ENCODE data around the gene TTF1. TPM values are rescaled to one million over a fixed set of nuclear protein-coding genes. Genes with fewer than 3 reads are reported as not detected.

TTF1 gene
- total and polyA plus RNA-seq, 10 of the 15 experiments (the other 5 are each of a cell fraction or from before 2014, with no cell fraction given): 11.3 to 25.5 (median 16.0) TPM

GRCh38 chr9:132391449-132391848 lies 15.2 kb downstream of the TTF1 start:
- BruUV-seq (replicated peaks): no TSS peak
- no peaks in the 10 kb centered on the region for H3K4me1 ChIP-seq (ENCODE audit: control insufficient read depth, insufficient read depth, low read length)
- no peak for ATAC-seq
- peaks cover 21 to 31% of the 10 kb centered on the region in 2 experiments for H3K36me3 ChIP-seq (ENCODE audit: control insufficient read depth in 2 of 2, insufficient read depth in 2 of 2, low read length in 1 of 2)
- H3K27me3 ChIP-seq (replicated peaks in 1 of 2; ENCODE audit: control insufficient read depth in 2 of 2, insufficient read depth in 2 of 2, low read length in 1 of 2): no peaks in the 10 kb centered on the region
- no peak for DNase-seq (ENCODE audit: low read depth, low spot score)
- WGBS (ENCODE audit: insufficient coverage, insufficient replicate concordance, low lambda C conversion rate, missing lambda C conversion rate): 98% methylated on average over 11 of the region's 11 CpGs
- ChIA-PET CTCF (interaction anchor here (0.6 to 1.4 kb wide), 5 partner anchors 9 to 45 kb away, joined by 3 to 4 read pairs (median 3); no protein-coding TSS in a partner anchor), SMC1A (ENCODE audit: uncharacterized antibody, unreplicated experiment) (no interaction called here), RAD21 (ENCODE audit: unreplicated experiment) (no interaction called here), POLR2A (no interaction called here)
- FAIRE-seq: no peak
- no peak overlapping the region for H2AFZ ChIP-seq (ENCODE audit: control insufficient read depth, low read depth, low read length)
- H3K79me2 ChIP-seq (ENCODE audit: control insufficient read depth, insufficient read depth, low read length): no peaks in the 10 kb centered on the region
- intact Hi-C loops (cut with micrococcal nuclease; ENCODE audit: unreplicated experiment): no loop called here
- H3K4me3 ChIP-seq: no peak overlapping the region
- H3K9me3 ChIP-seq (replicated peaks; ENCODE audit: control insufficient read depth, insufficient read depth, low read length): no peaks in the 10 kb centered on the region
- H3K9ac ChIP-seq (ENCODE audit: control insufficient read depth, insufficient read depth, low read length): no peak overlapping the region
- H4K20me1 ChIP-seq (ENCODE audit: control insufficient read depth, insufficient read depth): no peaks in the 10 kb centered on the region
- no peak overlapping the region for H3K27ac ChIP-seq (ENCODE audit: control insufficient read depth, insufficient read depth)
- H3K4me2 ChIP-seq (ENCODE audit: control insufficient read depth, insufficient read depth): no peak overlapping the region
- in situ Hi-C loops (cut with MboI): no loop called here
- TF ChIP-seq BACH1 (IDR thresholded peaks at IDR 0.05; ENCODE audit: borderline replicate concordance): no peak
- TF ChIP-seq HSF1 (IDR thresholded peaks at IDR 0.05; ENCODE audit: low read depth, low read length): no peak
- TF ChIP-seq MAX (IDR thresholded peaks at IDR 0.05; ENCODE audit: low read depth, low read length): no peak
- TF ChIP-seq EP300 (IDR thresholded peaks at IDR 0.05; ENCODE audit: borderline replicate concordance in 1 of 2, control insufficient read depth in 1 of 2, low read depth in 2 of 2, low read length in 2 of 2): no peak
- TF ChIP-seq CHD2 (IDR thresholded peaks at IDR 0.05; ENCODE audit: borderline replicate concordance, low read depth, low read length): no peak
- no peak for TF ChIP-seq ZSCAN29 (IDR thresholded peaks at IDR 0.05)
- TF ChIP-seq RELA (IDR thresholded peaks at IDR 0.05; ENCODE audit: borderline replicate concordance, partially characterized antibody): no peak
- TF ChIP-seq REST (IDR thresholded peaks at IDR 0.05; ENCODE audit: low read depth, low read length): no peak
- no peak for TF ChIP-seq PBX3 (IDR thresholded peaks at IDR 0.05; ENCODE audit: insufficient replicate concordance, low read depth, low read length)
- no peak for TF ChIP-seq ZBTB40 (IDR thresholded peaks at IDR 0.05; ENCODE audit: borderline replicate concordance)
- no peak for TF ChIP-seq ATF2 (IDR thresholded peaks at IDR 0.05; ENCODE audit: low read length)

Data from GM12878 (cell line).